HG03064 (cell line): ENCODE results near the gene PTPRD.
"Not testable (repeated sequence)": the region's sequence is repeated elsewhere in the genome, so short reads cannot be mapped to it uniquely, and the experiment has no call there.

Experiments used
- ATAC-seq: cut with Tn5 transposase; IDR thresholded peaks from one replicate; pipeline ENCODE4 v1.9.1; 2021; ENCODE audit warnings: low read depth; ENCODE audit not compliant: unreplicated experiment

PTPRD gene

DNA sequence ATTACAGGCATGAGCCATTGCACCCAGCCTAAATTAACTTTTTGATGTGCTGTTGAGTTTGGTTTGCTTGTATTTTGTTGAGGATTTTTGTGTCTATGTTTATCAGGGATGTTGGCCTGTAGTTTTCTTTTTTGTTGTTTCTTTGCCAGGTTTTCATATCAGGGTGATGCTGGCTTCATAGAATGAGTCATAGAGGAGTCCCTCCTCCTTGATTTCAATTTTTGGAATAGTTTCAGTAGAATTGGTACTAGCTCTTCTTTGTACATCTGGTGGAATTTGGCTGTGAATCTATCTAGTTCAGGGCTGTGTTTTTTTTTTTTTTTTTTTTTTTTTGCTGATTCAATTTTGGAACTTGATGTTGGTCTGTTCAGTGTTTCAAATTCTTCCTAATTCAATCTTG is 1648.9 kb downstream of the PTPRD start:
- ATAC-seq = no peak

DNA sequence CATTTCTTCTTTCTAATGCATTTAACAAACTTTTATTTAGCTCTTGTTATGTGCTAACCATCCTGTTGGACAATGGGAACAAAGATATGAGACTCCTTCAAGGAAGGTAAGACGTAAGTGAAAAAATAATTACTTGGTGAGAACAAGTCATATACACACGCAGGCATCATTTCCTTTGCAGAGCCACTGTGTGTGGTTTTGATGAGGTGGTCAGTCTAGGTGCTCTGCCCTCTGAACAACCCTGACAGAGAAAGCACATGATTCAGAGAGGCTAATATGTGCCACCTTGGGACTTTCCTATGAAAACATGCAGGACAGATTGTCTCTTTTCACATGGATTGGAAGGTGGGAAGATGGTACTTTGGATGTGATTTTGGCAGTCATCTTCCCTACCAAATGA is 1650.7 kb downstream of the PTPRD start:
- no peak for ATAC-seq

DNA sequence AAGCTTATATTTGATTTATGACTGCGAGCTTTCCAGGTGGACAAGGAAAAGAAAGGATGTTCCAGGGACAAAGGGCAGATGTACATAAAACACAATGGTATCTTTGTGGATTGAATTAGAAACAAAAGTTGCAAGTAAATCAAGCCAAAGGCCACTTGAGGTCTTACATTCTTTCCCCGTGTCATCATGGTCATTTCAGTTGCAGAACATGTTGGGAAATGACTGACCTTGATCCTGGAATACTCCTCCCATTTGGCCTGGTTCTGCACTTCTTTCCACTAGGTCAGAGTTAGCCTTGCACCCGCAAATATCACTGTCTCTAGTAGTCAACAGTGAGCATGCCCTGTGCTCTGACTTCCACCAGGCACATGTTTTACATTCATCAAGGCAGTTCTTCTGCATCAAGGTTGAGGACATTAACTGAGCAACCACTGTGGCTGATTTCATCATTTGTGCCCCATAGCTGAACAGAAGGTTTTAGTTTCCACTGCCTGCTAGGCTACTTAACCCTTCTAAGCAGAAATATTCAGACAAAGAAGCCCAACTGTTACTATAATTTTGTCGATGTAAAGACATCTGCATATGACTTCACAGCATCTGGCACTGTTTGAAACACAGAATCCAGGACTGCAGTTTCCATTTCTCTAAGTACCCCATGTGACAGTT is 1651.5 kb downstream of the PTPRD start:
- ATAC-seq = no peak

DNA sequence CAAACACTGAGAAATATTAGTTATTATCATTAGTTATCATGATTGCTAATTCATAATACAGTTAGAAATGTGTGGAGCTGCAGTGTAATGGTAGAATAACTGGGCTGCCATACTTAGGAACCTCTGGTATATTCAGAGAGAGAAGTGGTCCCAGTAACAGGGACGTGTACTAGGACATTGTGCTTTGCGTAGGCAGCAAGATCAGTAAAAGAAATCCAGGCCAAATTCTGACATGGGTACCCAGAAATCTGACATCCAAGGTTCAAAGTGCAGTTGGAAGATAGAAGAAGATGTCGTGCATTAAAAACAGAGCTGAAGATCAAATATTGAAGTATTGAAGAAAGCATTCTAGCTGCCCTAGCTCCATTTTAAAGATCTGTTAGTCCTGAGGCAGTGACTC is 1652.5 kb downstream of the PTPRD start:
- no peak for ATAC-seq

DNA sequence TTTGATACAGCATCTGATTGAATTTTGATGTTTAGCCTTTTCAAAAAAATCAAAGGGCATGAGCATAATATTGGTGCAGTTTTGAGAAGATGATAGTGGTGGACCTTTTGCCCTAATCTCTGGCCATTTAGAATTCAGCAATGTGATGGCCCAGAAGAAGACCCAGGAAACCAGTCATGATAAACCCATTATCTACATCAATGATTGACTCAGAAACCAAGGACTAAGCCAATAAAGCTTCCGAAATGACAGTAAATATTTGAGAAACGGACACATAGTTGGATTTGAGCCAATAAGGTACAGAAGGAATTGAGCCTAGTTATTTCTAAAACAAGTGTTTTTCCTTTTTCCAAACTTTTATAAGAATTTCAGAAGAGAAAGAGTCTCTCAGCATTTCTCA is 1654.4 kb downstream of the PTPRD start:
- no peak for ATAC-seq

DNA sequence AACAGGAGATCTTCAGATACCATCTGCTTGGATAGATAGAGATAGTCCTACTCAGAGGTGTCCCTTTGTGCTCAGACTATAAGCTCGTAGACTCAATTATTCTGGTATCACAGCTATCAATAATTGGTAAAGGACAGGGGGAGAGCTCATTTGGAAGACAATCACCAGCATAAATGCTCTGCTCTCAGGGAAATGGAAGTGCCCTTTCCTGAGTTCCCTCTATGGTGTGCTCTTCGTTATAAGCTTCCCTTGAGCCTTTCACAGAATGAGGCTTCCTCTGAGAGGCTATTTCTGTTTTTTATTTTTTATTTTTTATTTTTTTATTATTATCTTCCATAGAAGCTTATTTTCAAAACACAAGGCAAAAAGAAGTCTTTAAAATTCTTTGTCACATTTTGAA is 1657.5 kb downstream of the PTPRD start:
- no peak for ATAC-seq

DNA sequence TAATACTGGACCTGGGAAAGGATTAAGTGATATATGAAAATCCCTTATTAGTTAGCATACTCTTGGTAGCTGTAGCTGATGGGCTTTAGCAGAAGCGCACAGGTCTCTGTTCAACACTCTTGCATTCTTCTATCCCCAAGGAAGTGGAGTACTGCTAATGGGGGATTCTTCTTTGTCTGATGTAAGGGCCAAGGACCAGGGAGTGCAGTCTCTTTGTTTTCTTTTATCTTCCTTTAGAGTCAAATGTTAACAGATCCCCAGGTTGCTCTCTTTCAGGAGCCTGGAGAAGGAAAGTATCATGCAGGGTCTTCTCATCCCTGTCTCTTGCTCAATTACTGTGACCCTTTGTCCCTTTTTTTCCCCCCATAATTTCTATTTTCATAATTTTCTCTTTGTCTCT is 1666.3 kb downstream of the PTPRD start:
- ATAC-seq = no peak

DNA sequence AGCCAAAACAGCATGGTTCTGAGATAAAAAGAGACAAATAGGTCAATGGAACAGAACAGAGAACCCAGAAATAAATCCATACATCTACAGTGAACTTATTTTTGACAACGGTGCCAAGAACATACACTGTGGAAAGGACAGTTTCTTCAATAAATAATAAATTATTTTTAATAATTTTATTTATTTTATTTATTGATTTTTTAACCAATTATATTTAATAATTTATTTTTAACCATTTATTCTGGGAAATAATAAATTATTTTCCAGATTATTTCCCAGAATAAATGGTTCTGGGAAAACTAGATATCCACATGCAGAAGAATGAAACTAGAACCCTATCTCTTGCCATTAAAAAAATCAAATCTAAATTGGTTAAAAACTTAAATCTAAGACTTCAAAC is 1669.4 kb downstream of the PTPRD start:
- no peak for ATAC-seq

DNA sequence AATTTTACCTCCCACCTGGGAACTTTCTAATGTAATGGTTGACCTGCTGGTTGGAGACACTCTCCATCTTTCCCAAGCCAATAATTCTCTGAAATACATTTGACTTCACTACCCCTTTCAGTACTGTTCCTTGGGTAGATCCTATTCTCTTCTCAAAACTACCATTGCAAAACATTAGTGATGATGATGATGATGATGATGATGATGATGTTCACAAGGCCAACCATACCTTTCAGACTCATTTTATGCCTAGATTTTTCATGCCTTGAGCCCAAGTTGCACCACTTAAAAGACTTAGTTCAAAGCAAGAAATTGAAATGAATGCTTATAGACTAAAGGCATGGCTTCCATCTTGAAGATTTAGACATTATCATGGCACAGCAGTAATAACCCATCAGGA is 1672.2 kb downstream of the PTPRD start:
- ATAC-seq = no peak

DNA sequence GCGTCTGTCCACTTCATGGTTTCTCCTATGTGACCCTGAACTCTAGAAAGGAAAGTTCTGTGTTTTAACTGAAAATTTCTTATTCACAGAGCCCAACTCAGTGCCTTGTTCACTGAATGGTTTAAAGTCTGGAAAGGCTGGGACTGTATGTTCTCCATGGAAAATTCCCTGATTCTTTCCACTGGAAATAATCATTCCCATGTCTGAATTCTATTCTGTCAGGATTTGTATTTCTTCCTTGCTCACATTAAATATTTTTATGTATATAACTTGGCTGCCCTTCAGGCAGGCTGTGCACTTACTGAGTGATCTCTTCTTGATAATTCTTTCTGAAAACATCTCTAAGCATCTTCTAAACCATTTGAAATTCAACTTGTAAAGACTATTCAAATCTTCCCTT is 1686.3 kb downstream of the PTPRD start:
- ATAC-seq = no peak

DNA sequence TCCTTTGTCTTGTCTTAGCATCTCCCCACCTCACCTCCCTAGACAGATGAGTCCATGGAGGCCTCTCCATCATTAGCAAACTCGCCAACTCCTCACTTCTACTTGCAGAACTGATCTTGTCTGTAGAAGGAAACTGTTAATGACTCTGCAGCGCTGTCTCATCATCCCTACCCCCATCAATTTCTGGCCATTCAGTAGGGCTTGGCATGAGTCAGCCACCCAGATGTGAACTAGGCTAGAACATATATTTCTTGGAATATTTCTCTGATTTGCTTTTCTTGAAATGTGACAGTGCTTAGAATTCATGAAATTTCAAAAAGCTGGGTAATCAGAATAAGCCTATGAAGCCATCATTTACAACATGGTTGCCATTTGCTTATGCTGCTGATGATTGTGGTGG is 1688.2 kb downstream of the PTPRD start:
- no peak for ATAC-seq

DNA sequence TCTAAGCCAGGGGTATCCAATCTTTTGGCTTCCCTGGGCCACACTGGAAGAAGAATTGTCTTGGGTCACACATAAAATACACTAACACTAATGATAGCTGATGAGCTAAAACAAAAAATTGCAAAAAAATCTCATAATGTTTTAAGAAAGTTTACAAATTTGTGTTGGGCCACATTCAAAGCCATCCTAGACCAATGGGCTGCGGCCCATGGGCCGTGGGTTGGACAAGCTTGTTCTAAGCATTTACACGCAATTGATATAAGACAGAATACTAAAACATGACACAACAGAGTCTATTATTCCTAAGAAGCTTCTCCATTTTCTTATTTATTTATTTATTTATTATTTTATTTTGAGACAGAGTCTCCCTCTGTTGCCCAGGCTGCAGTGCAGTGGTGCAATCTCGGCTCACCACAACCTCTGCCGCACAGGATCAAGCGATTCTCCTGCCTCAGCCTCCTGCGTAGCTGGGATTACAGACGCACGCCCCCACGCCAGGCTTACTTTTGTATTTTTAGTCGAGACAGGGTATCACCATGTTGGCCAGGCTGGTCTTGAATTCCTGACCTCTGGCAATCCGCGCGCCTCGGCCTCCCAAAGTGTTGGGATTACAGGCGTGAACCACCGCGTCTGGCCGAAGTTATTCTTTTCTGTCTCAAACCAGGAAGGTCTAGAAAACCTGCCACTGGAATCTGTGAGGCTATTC is 1692.2 kb downstream of the PTPRD start:
- not testable (repeated sequence) for ATAC-seq

DNA sequence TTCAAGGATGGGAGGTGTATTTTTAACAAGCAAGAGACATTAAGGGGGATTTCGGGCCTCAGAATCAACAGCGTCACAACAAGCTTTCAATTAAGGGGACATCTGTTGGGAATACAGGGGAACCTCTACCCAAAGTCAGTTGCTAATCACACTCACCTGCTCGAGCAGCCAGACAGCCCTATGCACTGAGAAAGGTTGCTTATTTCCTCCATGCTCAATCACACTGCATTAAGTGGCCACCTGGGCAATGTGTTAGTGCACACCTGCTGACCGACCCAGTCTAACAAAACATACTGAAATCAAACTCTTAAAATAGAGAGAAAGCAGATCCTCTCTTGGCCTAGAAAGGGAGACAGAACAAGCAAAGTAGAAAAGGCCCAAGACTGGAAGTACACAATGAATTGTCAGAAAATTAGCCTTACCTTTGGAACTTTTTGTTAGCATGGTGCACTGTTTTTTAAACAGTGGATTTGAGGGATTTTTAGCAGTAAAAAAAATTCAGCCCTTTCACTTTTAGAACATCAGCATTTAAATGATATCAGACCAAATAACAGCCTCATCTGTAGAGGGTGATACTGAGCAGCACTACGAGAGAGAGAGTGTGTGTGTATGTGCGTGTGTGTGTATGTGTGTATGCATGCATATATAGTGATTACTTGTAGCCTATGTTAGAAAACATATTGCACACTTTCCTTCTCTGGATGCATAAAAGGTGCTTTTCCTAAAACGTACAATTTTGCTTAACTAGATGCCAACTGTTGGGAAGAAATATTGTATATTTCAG is 1694.7 kb downstream of the PTPRD start:
- no peak for ATAC-seq

DNA sequence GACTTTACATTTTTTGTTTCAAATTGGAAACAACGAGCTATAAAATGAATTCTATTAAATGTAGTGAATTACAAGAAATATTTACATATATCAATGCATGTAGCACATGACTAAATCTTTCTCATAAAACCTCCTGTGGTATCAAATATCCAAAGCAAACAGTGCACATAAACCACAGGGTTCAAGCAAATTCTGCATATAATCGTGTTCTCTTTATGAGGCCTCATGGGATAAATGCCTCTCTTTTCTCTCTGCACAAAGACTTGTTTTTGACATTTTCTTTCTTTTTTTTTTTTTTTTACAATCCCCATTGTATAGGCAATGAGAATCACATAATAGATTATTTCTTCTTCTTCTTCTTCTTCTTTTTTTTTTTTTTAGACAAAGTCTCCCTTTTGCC is 1696.0 kb downstream of the PTPRD start:
- no peak for ATAC-seq

DNA sequence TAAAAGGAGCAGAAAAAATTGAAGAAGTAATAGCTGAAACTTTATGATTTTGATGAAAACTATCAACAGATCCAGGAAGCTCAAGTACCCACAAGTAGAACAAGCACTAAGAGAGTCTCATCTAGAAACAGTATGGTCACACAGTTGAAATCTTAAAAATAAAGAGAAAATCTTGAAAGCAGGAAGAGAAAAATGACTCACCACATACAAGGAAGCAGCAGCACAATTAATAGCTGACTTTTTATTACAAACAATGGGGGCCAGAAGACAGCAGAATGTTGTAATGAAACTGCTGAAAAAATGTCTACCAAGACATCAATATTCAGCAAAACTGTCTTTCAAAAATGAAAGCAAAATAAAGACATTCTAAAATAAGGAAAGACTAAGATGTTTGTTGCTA is 1704.9 kb downstream of the PTPRD start:
- no peak for ATAC-seq

DNA sequence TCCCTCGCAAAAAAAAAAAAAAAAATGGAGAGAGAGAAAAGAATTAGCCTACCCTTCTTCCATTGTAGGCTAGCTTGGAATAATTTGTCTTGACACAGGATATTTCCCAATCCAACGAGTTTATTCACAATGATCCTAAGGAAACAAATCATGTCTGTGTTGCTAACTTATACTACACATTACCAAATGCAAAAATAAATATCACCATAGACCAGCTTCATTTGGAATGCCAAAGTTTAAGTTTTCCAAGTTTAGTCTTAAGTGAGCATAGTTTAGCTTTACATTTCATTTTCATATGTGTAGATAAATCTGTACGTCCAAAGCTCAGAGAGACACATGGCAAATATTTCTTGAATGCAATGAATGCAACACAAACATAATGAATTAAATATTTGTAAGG is 1707.1 kb downstream of the PTPRD start:
- ATAC-seq = no peak

DNA sequence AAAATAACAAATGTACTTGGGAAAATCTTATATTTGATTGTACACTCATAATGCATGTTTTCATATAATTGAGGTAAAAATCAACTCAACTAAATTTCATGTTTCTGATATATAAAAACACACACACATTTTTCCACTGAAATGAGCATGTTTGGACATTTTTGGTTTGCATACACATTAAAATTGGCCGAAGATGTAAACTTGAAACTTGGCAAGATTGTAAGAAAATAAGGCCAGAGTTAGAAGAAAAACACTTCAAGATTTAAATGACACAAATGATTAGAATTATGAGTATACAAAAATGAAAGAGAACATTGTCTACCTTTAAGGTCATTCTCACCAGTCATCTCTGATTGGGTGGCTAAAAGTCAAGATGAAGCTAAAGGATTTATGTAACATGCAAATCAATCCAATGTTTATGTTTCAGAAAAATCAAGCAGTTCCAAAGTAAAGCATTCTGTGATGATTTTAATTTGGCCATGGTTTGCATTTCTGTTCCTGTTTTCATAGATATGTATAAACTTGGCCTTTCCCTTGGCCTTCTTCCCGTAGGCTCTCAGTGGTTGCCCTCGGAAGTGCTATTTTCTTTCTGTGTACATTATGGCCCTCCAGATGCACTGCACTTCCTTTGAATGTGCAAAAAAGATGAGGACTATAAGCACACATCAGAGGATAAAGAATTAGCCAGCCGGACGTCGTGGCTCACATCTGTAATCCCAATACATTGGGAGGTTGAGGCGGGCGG is 1707.9 kb downstream of the PTPRD start:
- no peak for ATAC-seq

DNA sequence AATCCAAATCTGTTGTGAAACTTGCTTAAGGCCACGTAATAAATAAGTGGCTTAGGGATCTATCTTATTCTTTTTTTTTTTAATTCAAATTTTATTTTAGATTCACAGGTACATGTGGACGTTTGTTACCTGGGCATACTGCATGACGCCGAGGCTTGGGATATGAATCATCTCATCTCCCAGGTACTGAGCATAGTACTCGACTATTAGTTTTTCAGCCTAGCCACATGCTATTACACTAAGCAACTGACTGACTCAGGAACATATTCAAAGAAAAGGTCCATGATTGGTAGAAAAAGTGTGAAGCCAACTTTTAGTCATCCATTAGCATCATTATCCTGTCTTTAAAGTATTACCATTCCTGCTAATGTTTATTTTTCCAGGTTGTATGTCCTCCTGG is 1709.7 kb downstream of the PTPRD start:
- ATAC-seq = no peak

DNA sequence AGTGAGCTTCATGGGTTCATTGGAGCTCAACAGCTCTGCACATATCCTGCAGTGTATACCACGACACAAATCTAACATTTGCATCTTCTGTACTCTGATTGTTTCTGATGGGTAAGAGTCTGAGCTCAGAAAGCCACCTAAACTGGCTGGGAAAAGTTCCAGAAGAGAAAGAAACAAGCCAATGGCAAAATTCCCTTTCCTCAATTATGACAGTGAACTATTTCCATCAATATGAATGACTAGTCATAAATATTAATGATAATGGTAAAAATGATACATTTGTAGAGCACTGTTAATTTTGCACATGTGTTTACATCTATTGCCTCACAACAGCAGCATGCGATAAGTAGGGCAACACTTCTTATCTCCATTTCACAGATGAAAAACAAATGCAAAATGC is 1711.7 kb downstream of the PTPRD start:
- no peak for ATAC-seq

DNA sequence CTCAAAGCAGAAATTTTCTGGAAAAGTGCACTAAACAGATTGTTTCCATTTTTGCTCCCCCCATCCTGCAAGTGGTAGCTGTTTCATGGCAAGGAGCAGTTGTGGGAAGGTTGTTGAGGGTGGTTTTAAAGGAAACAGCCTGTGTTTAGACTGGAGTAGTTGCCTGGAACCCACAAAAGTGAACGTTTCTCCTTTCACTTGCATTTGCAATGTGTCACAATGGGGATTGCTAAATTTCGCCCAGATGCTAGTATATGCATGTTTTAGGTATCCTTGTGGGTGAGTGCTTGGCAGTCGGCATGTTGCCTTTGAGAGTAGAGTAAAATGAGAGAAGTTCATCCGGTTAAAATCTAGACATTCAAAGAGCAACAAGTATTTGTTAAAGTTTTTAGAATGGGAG is 1713.3 kb downstream of the PTPRD start:
- no peak for ATAC-seq

DNA sequence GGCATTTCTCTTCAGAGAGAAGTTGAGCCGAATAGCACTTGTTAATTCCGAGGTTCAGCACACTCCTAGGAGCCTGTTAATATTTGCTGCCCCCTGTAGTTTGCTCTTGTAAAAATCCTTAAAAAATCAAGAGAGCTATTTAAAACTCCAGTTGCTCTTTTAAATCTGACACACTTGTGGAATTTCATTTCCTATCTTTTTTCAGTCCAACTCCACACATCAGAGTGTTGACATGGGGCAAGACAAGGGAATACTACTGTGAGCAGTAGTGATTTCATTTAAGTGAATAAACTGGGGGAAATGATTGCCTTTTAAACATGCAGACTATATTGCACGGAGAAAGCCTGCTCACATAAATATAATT is 1717.0 kb downstream of the PTPRD start:
- no peak for ATAC-seq
